ENCODE measurements around the gene ARHGAP4.

The ARHGAP4 gene

GRCh38 chrX:153963546-153963945 lies 37.5 kb upstream of the ARHGAP4 start:
- DNase-seq (ENCODE audit: low read depth): no peak

GRCh38 chrX:153961292-153961691 lies 35.2 kb upstream of the ARHGAP4 start:
- no peak for DNase-seq (ENCODE audit: low read depth)

- no peak for DNase-seq (ENCODE audit: low read depth)
These were observed 34.7 kb upstream of the ARHGAP4 start for GRCh38 chrX:153960786-153961185.

- no peak for DNase-seq (ENCODE audit: low read depth)
These were observed 34.0 kb upstream of the ARHGAP4 start for GRCh38 chrX:153960077-153960476.

- no peak for DNase-seq (ENCODE audit: low read depth)
These were observed 33.6 kb upstream of the ARHGAP4 start for GRCh38 chrX:153959649-153960048.

- DNase-seq (ENCODE audit: low read depth): no peak
These were observed 32.5 kb upstream of the ARHGAP4 start for GRCh38 chrX:153958605-153959004.

GRCh38 chrX:153957224-153957623 lies 31.2 kb upstream of the ARHGAP4 start:
- DNase-seq (ENCODE audit: low read depth): no peak

- no peak for DNase-seq (ENCODE audit: low read depth)
These were observed 30.2 kb upstream of the ARHGAP4 start for GRCh38 chrX:153956044-153956907.

- no peak for DNase-seq (ENCODE audit: low read depth)
These were observed 29.2 kb upstream of the ARHGAP4 start for GRCh38 chrX:153955228-153955732.

GRCh38 chrX:153954558-153955227 lies 28.6 kb upstream of the ARHGAP4 start:
- no peak for DNase-seq (ENCODE audit: low read depth)

GRCh38 chrX:153953892-153954557 lies 28.0 kb upstream of the ARHGAP4 start:
- no peak for DNase-seq (ENCODE audit: low read depth)

- peak; percentile 73 for DNase-seq (ENCODE audit: low read depth)
These were observed 27.3 kb upstream of the ARHGAP4 start for GRCh38 chrX:153953342-153953830.

GRCh38 chrX:153952373-153953026 lies 26.4 kb upstream of the ARHGAP4 start:
- no peak for DNase-seq (ENCODE audit: low read depth)

- no peak for DNase-seq (ENCODE audit: low read depth)
These were observed 25.8 kb upstream of the ARHGAP4 start for GRCh38 chrX:153951683-153952372.

- no peak for DNase-seq (ENCODE audit: low read depth)
These were observed 24.1 kb upstream of the ARHGAP4 start for GRCh38 chrX:153950127-153950526.

GRCh38 chrX:153948847-153949805 lies 23.1 kb upstream of the ARHGAP4 start:
- DNase-seq (ENCODE audit: low read depth): no peak

GRCh38 chrX:153948002-153948466 lies 22.0 kb upstream of the ARHGAP4 start:
- no peak for DNase-seq (ENCODE audit: low read depth)

- peak; percentile 74 for DNase-seq (ENCODE audit: low read depth)
These were observed 21.1 kb upstream of the ARHGAP4 start for GRCh38 chrX:153947009-153947769.

Measured in T follicular helper cell (primary cell).